Glutamatergic neuron (in vitro differentiated cells): ENCODE data around the gene ZBTB47. TPM values are rescaled to one million over a fixed set of nuclear protein-coding genes. Genes with fewer than 3 reads are reported as not detected.

Source experiments
- DNase-seq: peaks from one replicate; pipeline ENCODE4 v3.0.0; 2022
- H3K27ac Mint-ChIP-seq: one replicate; pipeline ENCODE4 v1.8.0; 2020; ENCODE audit warnings: mild to moderate bottlenecking, mixed read lengths, inconsistent platforms; ENCODE audit not compliant: unreplicated experiment
- H3K27me3 Mint-ChIP-seq: one replicate; pipeline ENCODE4 v1.8.0; 2020; ENCODE audit warnings: mild to moderate bottlenecking, moderate library complexity, mixed read lengths, inconsistent platforms; ENCODE audit not compliant: unreplicated experiment
- H3K36me3 Mint-ChIP-seq: one replicate; pipeline ENCODE4 v1.8.0; 2020; ENCODE audit warnings: mild to moderate bottlenecking, mixed read lengths, inconsistent platforms; ENCODE audit not compliant: unreplicated experiment
- H3K4me1 Mint-ChIP-seq: one replicate; pipeline ENCODE4 v1.8.0; 2020; ENCODE audit warnings: mild to moderate bottlenecking, low read depth, mixed read lengths, inconsistent platforms; ENCODE audit not compliant: unreplicated experiment
- H3K4me3 Mint-ChIP-seq: one replicate; pipeline ENCODE4 v1.8.0; 2020; ENCODE audit warnings: mild to moderate bottlenecking, mixed read lengths, inconsistent platforms; ENCODE audit not compliant: unreplicated experiment
- H3K9me3 Mint-ChIP-seq: one replicate; pipeline ENCODE4 v1.8.0; 2020; ENCODE audit warnings: mild to moderate bottlenecking, moderate library complexity, mixed read lengths, inconsistent platforms; ENCODE audit not compliant: unreplicated experiment
- total RNA-seq: library from RNA; stranded (reverse); fragmentation: NEBNext Ultra II Directional; extraction: Animal tissue kit (Norgen Biotek cat#: 25700); gene quantifications from one replicate; pipeline ENCODE4 v1.2.1, GENCODE V29; 2021; ENCODE audit not compliant: unreplicated experiment
- TF ChIP-seq, protein P1 (sequence below): fragments of 200-600 bp; sonication (generic); IDR thresholded peaks from one replicate; pipeline ENCODE4 v1.5.0; 2021; ENCODE audit not compliant: partially characterized antibody, unreplicated experiment

The ZBTB47 gene
- total RNA-seq, 1 donor from 2014 or later, result 9.7 TPM

DNA sequence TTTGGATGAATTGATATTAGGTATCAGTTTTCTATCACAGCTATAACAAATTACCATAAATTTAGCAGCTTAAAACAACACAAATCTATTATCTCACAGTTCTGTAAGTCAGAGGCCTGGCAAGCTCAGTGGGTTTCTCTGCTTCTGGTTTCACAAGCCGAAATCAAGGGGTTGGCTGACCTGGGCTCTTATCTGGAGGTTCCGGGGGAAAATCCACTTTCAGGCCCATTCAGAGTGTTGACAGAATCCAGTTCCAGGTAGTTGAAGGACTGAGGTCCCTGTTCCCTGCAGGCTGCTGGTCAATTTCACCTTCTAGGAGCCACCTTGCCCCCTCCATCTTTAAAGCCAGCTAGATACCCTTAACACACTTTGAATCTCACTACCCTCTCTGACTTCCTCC lies 60.2 kb downstream of the ZBTB47 start:
- TF ChIP-seq, protein P1, sequence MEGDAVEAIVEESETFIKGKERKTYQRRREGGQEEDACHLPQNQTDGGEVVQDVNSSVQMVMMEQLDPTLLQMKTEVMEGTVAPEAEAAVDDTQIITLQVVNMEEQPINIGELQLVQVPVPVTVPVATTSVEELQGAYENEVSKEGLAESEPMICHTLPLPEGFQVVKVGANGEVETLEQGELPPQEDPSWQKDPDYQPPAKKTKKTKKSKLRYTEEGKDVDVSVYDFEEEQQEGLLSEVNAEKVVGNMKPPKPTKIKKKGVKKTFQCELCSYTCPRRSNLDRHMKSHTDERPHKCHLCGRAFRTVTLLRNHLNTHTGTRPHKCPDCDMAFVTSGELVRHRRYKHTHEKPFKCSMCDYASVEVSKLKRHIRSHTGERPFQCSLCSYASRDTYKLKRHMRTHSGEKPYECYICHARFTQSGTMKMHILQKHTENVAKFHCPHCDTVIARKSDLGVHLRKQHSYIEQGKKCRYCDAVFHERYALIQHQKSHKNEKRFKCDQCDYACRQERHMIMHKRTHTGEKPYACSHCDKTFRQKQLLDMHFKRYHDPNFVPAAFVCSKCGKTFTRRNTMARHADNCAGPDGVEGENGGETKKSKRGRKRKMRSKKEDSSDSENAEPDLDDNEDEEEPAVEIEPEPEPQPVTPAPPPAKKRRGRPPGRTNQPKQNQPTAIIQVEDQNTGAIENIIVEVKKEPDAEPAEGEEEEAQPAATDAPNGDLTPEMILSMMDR, result no peak
- no peaks in the 10 kb centered on the region for H3K27me3 Mint-ChIP-seq
- no peaks in the 10 kb centered on the region for H3K4me1 Mint-ChIP-seq
- H3K27ac Mint-ChIP-seq, result no peak overlapping the region
- no peak overlapping the region for H3K4me3 Mint-ChIP-seq
- H3K36me3 Mint-ChIP-seq, result no peaks in the 10 kb centered on the region
- peaks cover 3% of the 10 kb centered on the region for H3K9me3 Mint-ChIP-seq
- DNase-seq, result no peak

DNA sequence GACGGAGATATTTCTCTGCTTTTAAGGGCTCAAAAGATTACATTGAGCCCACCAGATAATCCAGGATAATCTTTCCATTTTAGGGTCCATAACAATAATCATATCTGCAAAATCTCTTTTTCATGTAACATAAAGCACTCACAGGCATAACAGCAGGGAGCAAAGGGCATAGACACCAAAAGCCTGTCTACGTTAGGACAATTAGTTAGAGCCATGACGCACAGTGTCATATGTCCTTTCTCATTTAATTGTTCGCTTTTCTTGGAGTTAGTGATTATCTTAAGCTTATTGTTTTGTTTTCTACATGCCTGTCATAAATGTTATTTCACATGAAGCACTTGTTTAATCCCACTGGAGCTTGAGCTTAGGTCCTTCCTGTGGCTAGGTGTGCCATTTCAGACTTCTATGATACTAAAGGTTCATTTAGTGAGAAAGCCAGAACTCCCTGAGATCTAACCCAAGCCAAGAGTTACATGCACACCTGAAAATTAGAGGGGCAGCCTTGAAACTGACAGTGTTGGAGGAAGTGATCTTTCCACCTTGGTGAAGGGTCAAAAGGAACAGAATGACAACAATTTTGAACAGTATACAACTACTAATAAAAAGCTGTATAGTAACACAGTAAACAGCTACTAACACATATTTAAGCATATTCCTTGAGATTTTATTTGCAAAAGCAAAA lies 60.8 kb downstream of the ZBTB47 start:
- Mint-ChIP-seq H3K36me3 (no peaks in the 10 kb centered on the region), H3K9me3 (peaks cover 3% of the 10 kb centered on the region), H3K4me3 (no peak overlapping the region), H3K27me3 (peaks cover 1% of the 10 kb centered on the region), H3K27ac (no peak overlapping the region), H3K4me1 (no peaks in the 10 kb centered on the region)
- TF ChIP-seq, protein P1, result no peak
- no peak for DNase-seq

Other genes starting within 250 kb of the ZBTB47 start
- gene LYZL4, start 243.1 kb upstream of the ZBTB47 start, total RNA-seq, result not detected
- gene VIPR1, start 151.1 kb upstream of the ZBTB47 start, total RNA-seq, result not detected
- gene SEC22C, start 71.7 kb upstream of the ZBTB47 start, total RNA-seq, result 36.9 TPM
- 38.9 TPM for gene SS18L2, start 62.8 kb upstream of the ZBTB47 start, total RNA-seq
- 196 TPM for gene NKTR, start 53.0 kb upstream of the ZBTB47 start, total RNA-seq
- 0.44 TPM for gene KLHL40, start 31.8 kb downstream of the ZBTB47 start, total RNA-seq
- gene HHATL, start 49.1 kb downstream of the ZBTB47 start, total RNA-seq, result 7.6 TPM
- 1.0 TPM for gene CCDC13, start 119.6 kb downstream of the ZBTB47 start, total RNA-seq
- 67.6 TPM for gene HIGD1A, start 150.8 kb downstream of the ZBTB47 start, total RNA-seq
- 0.64 TPM for gene ACKR2, start 155.7 kb downstream of the ZBTB47 start, total RNA-seq
- gene CYP8B1, start 222.2 kb downstream of the ZBTB47 start, total RNA-seq, result not detected